ENCODE results near the gene JPH4. TPM values are rescaled to one million over a fixed set of nuclear protein-coding genes. Genes with fewer than 3 reads are reported as not detected.

Gene JPH4
- polyA plus RNA-seq, 3 donors from 2014 or later = 0.10 TPM; not detected in 2

DNA sequence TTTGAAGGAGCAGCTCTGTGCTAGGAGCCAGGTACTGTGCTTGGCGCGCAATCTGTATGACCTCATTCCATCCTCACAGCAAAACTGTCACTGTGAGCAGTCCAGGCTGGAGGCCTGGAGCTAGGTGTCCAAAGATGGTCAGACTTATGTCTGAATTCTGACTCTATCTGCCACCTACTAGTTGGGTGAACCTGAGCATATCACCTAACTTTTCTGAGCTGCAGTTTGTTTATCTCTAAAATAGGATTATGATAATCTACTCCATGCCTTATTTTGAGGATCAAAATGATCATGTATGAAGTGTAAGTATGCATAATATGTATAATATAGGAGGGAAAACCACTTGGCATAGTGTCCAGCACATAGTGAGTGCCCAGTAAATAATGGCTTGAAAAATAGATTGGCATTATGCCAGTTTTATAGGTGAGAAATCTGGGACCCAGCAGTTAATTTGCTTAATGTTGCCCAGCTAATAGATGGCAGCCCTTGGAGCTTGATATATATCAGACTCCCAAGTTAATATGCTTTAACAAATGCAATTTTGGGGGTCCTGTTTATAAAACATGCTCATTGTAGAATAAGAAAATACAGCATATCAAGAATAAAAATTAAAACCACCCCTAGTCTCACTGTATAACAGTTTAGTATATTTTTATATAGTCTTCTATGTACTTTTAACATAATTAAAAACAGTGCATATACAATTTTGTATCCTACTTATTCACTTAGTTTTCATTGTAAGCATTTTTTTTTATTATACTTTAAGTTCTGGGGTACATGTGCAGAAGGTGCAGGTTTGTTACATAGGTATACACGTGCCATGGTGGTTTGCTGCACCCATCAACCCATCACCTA, 4.5 kb upstream of the JPH4 start:
- H3K36me3 Mint-ChIP-seq = no peaks in the 10 kb centered on the region
- H3K27ac Mint-ChIP-seq = no peak overlapping the region
- H3K9me3 Mint-ChIP-seq = peaks cover 0 to 2% (median 0%) of the 10 kb centered on the region in 6 donors
- H3K27me3 Mint-ChIP-seq (ENCODE audit: low read depth in 3 of 3) = peaks cover 5 to 21% (median 6%) of the 10 kb centered on the region in 3 donors
- no peak overlapping the region for H3K4me3 Mint-ChIP-seq
- DNase-seq = no peak
- no peaks in the 10 kb centered on the region for H3K4me1 Mint-ChIP-seq

GRCh38 chr14:23580948-23581281, 2.3 kb upstream of the JPH4 start:
- Mint-ChIP-seq H3K9me3 (peaks cover 0 to 2% (median 0%) of the 10 kb centered on the region in 6 donors), H3K36me3 (no peaks in the 10 kb centered on the region), H3K4me3 (no peak overlapping the region), H3K4me1 (peaks cover 6 to 7% of the 10 kb centered on the region in 2 donors), H3K27me3 (ENCODE audit: low read depth in 3 of 3) (peaks cover 12 to 22% (median 12%) of the 10 kb centered on the region in 3 donors), H3K27ac (no peak overlapping the region)
- no peak for DNase-seq

DNA sequence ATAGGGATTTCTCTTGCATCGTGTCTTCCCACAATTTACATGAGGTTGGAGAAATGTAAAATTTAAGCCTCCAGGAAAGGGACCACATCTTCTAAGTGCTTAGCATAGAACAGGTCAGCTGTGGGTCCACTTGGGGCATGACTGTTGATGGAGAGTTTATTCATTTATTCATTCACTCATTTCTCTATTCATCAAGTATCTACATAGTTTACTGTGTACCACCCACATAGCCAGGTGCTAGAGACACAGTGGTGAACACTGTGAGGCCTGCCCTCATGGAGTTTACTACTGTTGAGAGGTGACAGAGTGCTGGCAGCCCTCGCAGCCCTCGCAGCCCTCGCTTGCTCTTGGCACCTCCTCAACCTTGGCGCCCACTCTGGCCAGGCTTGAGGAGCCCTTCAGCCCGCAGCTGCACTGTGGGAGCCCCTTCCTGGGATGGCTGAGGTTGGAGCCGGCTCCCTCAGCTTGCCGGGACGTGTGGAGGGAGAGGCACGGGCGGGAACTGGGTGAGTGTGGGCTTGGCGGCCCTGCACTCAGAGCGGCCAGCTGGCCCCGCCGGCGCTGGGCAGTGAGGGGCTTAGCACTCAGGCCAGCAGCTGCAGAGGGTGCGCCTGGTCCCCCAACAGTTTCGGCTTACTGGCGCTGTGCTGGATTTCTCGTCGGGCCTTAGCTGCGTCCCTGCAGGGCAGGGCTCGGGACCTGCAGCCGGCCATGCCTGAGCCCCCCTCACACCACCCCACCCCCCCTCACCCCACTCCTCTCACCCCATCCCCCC, 1.7 kb upstream of the JPH4 start:
- DNase-seq = no peak
- peaks cover 0 to 2% (median 0%) of the 10 kb centered on the region in 6 donors for H3K9me3 Mint-ChIP-seq
- H3K4me1 Mint-ChIP-seq = peaks cover 6 to 8% of the 10 kb centered on the region in 2 donors
- H3K27ac Mint-ChIP-seq = no peak overlapping the region
- H3K27me3 Mint-ChIP-seq (ENCODE audit: low read depth in 3 of 3) = peaks cover 12 to 19% (median 13%) of the 10 kb centered on the region in 3 donors
- no peaks in the 10 kb centered on the region for H3K36me3 Mint-ChIP-seq
- H3K4me3 Mint-ChIP-seq = no peak overlapping the region

DNA sequence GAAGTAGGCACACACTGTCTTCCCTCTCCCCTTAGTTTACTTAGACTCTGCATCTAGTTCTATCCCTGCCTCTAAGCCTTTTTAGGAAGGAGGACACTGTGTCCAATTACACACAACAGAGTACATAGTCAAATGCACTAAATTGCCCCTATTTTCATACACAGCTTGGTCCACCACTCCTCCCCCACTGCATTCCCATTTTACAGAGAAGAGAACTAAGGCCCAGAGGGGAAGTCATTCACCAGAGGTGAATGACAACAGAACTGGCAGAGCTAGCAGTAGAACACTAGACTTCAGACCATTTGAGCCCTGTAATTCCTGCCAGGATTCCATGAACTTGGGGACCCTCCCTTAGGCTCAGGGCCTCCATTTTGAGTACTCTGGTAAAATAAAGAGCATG, 1.1 kb upstream of the JPH4 start:
- Mint-ChIP-seq H3K4me1 (peaks cover 6 to 10% of the 10 kb centered on the region in 2 donors), H3K27me3 (ENCODE audit: low read depth in 3 of 3) (peaks cover 12 to 24% (median 16%) of the 10 kb centered on the region in 3 donors), H3K27ac (no peak overlapping the region), H3K4me3 (no peak overlapping the region), H3K36me3 (no peaks in the 10 kb centered on the region), H3K9me3 (peaks cover 0 to 2% (median 0%) of the 10 kb centered on the region in 6 donors)
- no peak for DNase-seq

DNA sequence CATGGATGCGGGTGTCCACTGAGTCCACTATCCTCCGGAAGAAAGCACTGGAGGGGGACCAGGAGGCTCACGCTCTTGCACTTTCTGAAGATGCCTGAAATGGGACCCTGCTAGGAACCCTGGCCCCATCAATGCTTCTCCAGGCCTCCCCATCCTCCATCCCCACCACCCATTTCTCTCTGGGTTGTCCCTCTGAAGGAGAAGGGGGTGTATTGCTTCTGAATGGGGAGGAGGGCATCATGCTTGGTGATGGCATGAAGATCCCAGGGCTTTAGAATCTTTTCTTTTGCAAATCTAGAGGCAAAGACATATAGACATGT, 681 bp upstream of the JPH4 start:
- peaks cover 6 to 10% of the 10 kb centered on the region in 2 donors for H3K4me1 Mint-ChIP-seq
- H3K36me3 Mint-ChIP-seq = no peaks in the 10 kb centered on the region
- H3K27ac Mint-ChIP-seq = no peak overlapping the region
- peaks cover 12 to 25% (median 16%) of the 10 kb centered on the region in 3 donors for H3K27me3 Mint-ChIP-seq (ENCODE audit: low read depth in 3 of 3)
- H3K9me3 Mint-ChIP-seq = peaks cover 0 to 2% (median 0%) of the 10 kb centered on the region in 6 donors
- no peak overlapping the region for H3K4me3 Mint-ChIP-seq
- no peak for DNase-seq

DNA sequence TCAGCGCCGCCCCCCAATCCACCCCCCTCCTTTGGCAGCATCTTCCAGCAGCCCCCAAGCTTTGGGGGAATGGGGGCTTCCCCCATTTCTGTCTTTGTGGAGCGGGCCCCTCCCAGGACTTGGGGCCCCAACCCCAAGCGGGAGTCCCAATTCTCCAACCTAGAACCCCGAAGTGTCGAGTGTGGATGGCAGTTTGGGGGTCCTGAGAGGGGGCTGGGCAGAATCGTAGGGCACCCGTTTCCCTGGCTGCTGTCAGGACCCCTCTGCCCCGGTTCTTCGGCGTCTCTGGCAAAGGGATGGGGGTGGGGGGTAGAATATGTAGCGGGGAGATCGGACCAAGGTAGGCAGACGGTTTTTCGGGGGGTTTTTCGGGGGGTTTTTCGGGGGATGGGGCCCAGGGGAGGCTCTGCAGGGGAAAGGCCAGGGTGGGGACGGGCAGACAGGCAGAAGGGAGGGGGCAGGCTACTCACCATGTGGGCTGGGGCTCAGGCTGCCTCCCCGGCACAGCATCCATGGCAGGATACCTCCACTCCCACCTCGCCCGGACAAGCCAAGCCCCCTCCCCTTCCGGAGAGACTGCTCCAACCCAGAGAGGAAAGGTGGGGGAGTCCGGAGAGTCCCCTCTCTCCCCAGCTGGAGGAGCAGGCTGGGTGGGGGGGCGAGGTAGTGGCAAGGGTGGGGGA, 739 bp downstream of the JPH4 start:
- peak overlapping the region in 1 of 5 donors; percentile 3 for H3K4me3 Mint-ChIP-seq
- H3K36me3 Mint-ChIP-seq = peaks cover 0 to 4% (median 0%) of the 10 kb centered on the region in 3 donors
- DNase-seq = no peak
- peaks cover 6 to 10% of the 10 kb centered on the region in 2 donors for H3K4me1 Mint-ChIP-seq
- H3K9me3 Mint-ChIP-seq = peaks cover 0 to 2% (median 0%) of the 10 kb centered on the region in 6 donors
- peaks cover 12 to 25% (median 22%) of the 10 kb centered on the region in 3 donors for H3K27me3 Mint-ChIP-seq (ENCODE audit: low read depth in 3 of 3)
- H3K27ac Mint-ChIP-seq = no peak overlapping the region

DNA sequence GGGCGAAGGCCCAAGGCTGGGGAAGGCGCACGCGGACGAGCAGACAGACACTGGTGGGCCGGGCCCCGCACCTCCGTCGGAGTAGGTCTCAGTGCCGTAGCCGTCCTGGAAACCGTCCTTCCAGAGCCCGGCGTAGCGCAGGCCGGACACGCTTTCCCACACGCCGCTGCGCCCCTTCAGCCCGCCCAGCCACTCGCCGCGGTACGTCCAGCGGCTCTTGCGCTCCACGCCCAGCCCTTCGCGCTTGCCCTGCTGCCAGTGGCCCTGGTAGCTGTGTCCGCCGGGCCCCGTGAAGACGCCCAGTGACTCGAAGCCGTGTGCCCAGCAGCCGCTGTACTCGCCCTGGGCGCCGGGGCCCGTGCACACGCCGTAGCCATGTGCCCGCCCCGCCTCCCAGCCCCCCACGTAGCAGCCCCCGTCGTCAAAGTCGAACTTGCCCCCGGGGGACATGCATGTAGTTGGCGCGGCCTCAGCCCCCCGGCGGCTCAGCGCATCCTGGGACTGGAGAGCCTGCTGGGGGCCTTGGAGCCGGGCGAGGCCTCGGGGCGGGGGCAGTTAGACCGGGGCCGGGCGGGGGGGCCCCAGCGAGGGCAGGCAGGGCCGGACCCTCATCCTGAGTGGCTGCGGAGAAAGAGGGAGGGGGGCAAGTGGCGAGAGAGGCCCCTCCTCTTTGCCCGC, 1.4 kb downstream of the JPH4 start:
- H3K27ac Mint-ChIP-seq = no peak overlapping the region
- peaks cover 12 to 27% (median 20%) of the 10 kb centered on the region in 3 donors for H3K27me3 Mint-ChIP-seq (ENCODE audit: low read depth in 3 of 3)
- peak overlapping the region in 2 of 5 donors; percentile 51 to 64 for H3K4me3 Mint-ChIP-seq
- H3K36me3 Mint-ChIP-seq = peaks cover 0 to 4% (median 0%) of the 10 kb centered on the region in 3 donors
- H3K9me3 Mint-ChIP-seq = peaks cover 0 to 2% (median 0%) of the 10 kb centered on the region in 6 donors
- no peak for DNase-seq
- H3K4me1 Mint-ChIP-seq = peaks cover 6 to 10% of the 10 kb centered on the region in 2 donors

DNA sequence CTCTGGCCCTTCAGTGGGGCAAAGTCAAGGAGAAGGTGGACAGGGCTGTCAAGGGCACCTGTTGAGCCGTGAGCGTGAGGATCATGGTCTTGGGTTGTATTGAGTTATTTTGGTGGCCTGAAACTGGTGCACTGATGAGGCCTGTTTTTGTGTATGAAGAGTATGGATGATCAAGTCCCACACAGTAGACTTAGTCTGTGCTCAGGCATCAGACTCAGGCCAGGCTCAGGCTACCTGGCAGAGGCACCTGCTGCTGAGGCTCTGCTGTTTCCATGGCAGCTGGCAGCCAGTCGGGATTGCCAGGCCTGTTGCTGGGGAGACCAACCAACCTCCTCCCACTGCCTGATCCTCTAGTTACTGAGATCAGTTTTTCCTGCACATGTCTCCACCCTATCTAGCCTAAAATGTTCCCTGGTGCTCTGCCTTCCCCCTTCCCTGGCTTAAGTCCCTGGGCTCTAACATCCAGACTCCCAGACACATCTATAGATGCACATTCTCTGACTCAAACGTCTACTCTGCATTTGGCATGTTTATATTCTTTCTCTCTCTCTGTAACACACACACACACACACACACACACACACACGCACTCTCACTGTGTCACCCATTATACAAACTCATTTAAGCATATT, 5.1 kb downstream of the JPH4 start:
- Mint-ChIP-seq H3K9me3 (no peaks in the 10 kb centered on the region), H3K27ac (no peak overlapping the region), H3K4me1 (peaks cover 7 to 15% of the 10 kb centered on the region in 2 donors), H3K36me3 (peaks cover 0 to 4% (median 0%) of the 10 kb centered on the region in 3 donors), H3K4me3 (no peak overlapping the region), H3K27me3 (ENCODE audit: low read depth in 3 of 3) (peaks cover 8 to 23% (median 19%) of the 10 kb centered on the region in 3 donors)
- DNase-seq = no peak

- H3K27me3 Mint-ChIP-seq (ENCODE audit: low read depth in 3 of 3) = peaks cover 7 to 21% (median 18%) of the 10 kb centered on the region in 3 donors
- peaks cover 0 to 4% (median 0%) of the 10 kb centered on the region in 3 donors for H3K36me3 Mint-ChIP-seq
- peak overlapping the region in 1 of 5 donors; percentile 7 for H3K4me3 Mint-ChIP-seq
- H3K27ac Mint-ChIP-seq = no peak overlapping the region
- no peak for DNase-seq
- H3K4me1 Mint-ChIP-seq = peaks cover 13 to 22% of the 10 kb centered on the region in 2 donors
- H3K9me3 Mint-ChIP-seq = no peaks in the 10 kb centered on the region
These were observed 5.8 kb downstream of the JPH4 start for GRCh38 chr14:23572836-23573235.

GRCh38 chr14:23572524-23572828, 6.1 kb downstream of the JPH4 start:
- DNase-seq = no peak
- H3K27me3 Mint-ChIP-seq (ENCODE audit: low read depth in 3 of 3) = peaks cover 9 to 22% (median 21%) of the 10 kb centered on the region in 3 donors
- no peaks in the 10 kb centered on the region for H3K9me3 Mint-ChIP-seq
- H3K36me3 Mint-ChIP-seq = peaks cover 0 to 4% (median 0%) of the 10 kb centered on the region in 3 donors
- peak overlapping the region in 1 of 5 donors; percentile 7 for H3K4me3 Mint-ChIP-seq
- no peak overlapping the region for H3K27ac Mint-ChIP-seq
- H3K4me1 Mint-ChIP-seq = peaks cover 17 to 25% of the 10 kb centered on the region in 2 donors

DNA sequence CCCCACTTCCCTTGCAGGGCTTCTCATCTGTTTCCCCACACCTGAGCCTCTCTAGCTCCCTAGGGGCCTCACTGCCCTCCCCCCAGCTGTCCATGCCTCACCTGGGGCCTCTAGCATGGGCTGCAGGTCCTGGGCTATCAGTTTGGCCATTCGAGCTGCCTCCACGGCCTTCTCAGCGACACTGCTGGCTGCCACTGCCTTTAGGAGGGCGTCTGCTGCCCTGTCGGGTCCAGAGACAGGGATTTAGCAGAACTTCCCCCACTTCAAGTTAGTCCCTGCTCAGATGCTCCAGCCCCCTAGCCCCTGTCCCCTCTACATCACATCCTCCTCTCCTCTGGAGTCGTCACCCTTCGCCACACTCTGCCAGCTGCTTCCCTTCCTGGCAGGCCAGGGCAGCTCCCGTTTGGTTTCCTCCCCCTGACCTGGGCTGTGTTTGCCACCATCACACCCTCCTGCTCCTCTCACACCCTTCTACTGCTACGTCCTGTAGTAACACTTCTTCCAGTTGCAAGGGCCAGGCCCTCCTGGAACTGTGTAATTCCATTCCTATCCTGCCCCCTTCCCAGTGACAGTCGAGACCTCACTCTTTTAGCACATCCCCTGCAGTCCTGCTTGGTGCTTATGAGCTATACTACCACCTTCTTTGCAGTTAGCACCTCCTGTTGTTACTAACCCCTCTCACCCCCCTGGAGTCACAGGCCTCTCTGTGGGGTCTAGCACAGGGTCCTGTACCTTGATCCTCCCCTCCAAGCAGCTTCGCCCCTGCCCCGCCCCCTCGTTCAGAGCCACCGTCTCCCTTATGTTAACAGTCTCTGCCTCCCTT, 6.7 kb downstream of the JPH4 start:
- H3K9me3 Mint-ChIP-seq = no peaks in the 10 kb centered on the region
- H3K4me3 Mint-ChIP-seq = no peak overlapping the region
- H3K27ac Mint-ChIP-seq = no peak overlapping the region

DNA sequence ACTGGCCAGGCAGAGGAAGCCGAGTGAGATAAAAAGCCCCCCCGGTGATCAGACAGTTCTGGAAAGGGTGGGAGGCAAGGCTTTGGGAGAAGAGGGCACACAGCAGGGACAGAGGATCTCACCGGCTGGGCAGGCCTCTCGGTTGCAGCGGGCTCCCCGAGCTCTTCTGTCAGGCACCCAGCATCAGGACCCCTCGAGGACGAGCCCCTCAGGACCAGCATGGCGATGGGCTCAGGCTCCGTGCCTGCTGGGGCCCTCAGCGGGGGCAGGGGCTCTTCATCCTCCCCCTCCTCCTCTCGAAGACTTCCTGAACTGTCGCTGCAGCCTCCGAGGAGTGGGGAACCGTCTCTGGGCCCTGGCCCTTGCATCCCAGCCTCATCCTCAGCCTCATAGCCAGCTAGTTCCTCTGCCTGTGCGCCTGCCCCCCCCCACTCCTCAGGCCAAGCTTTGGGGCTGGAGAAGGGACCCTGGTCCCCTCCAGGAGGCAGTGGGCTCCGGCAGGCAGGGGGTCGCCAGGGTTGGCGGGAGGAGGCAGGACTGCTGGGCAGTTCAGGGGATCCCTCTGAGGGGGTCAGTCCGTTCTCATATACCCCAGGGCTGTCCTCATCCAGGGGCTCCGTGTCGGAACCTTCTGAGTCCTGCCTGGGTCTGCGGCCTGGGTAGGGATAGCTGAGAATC, 7.6 kb downstream of the JPH4 start:
- peaks cover 0 to 4% (median 0%) of the 10 kb centered on the region in 3 donors for H3K36me3 Mint-ChIP-seq
- DNase-seq = no peak
- no peak overlapping the region for H3K4me3 Mint-ChIP-seq
- H3K27me3 Mint-ChIP-seq (ENCODE audit: low read depth in 3 of 3) = peaks cover 5 to 18% (median 17%) of the 10 kb centered on the region in 3 donors
- H3K27ac Mint-ChIP-seq = no peak overlapping the region
- no peaks in the 10 kb centered on the region for H3K9me3 Mint-ChIP-seq
- peaks cover 24 to 30% of the 10 kb centered on the region in 2 donors for H3K4me1 Mint-ChIP-seq

More for the DNA sequence above, 6.7 kb downstream of the JPH4 start:
- Mint-ChIP-seq H3K36me3 (peaks cover 0 to 4% (median 0%) of the 10 kb centered on the region in 3 donors), H3K27me3 (ENCODE audit: low read depth in 3 of 3) (peaks cover 12 to 22% (median 21%) of the 10 kb centered on the region in 3 donors), H3K4me1 (peaks cover 23 to 31% of the 10 kb centered on the region in 2 donors)
- DNase-seq = no peak

Measured in immature natural killer cell (primary cell).